WI38 (cell line): ENCODE data around the gene GRK7.
"Not testable (repeated sequence)": the region's sequence is repeated elsewhere in the genome, so short reads cannot be mapped to it uniquely, and the experiment has no call there.

Source experiments
- H3K4me3 ChIP-seq: 2 replicates; pipeline ENCODE4 v1.5.1; 2011; ENCODE audit warnings: low read depth, mild to moderate bottlenecking, control low read depth, low read length
- CTCF ChIP-seq: IDR thresholded peaks from 2 replicates; pipeline ENCODE4 v1.5.1; 2012; ENCODE audit warnings: low read depth, mild to moderate bottlenecking, control low read depth, low read length

The GRK7 gene

GRCh38 chr3:141795741-141796080 is 32.5 kb downstream of the GRK7 start:
- no peak for TF ChIP-seq CTCF
- no peak overlapping the region for H3K4me3 ChIP-seq

DNA sequence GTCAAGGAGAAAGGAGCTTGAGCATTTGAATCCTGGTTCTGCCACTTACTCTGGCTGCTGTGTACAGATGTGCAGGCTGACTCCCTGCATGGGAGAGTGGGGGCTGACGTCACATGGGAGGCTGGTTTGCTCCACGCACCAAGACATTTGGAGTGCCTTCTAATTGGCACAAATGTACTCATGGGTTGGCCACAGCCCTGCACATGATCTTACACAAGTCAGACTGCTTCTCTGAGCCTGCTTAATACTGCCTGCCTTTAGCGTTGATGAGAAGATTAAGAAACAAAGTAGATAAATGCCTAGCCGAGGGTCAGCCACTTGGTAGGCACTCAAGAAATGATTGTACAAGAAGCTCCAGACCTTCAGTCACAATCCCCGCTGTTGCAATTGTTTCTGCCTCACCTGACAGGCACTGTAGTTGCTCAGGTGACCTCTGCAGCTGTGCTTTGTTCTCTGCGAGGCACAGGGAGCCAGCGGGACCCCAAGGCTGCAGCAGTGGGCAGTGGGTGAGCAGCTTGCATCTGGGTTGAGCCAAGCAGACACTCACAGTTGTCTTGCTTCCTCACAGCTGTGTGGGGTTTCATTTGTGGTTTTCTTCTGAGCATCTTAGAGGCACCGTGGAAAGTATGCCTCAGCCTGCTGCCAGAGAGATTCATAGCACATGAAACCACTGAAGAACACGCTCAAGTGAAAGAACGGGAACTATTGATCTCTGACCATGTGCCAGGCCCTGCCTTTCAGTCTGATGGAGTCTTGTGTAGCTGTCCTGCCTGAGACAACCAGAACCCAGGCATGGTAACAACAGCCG is 33.1 kb downstream of the GRK7 start:
- no peak for TF ChIP-seq CTCF
- H3K4me3 ChIP-seq: no peak overlapping the region

GRCh38 chr3:141796889-141797781 is 33.9 kb downstream of the GRK7 start:
- no peak overlapping the region for H3K4me3 ChIP-seq
- TF ChIP-seq CTCF: no peak

- no peak for TF ChIP-seq CTCF
- H3K4me3 ChIP-seq: no peak overlapping the region
These were observed 34.7 kb downstream of the GRK7 start for GRCh38 chr3:141797819-141798447.

DNA sequence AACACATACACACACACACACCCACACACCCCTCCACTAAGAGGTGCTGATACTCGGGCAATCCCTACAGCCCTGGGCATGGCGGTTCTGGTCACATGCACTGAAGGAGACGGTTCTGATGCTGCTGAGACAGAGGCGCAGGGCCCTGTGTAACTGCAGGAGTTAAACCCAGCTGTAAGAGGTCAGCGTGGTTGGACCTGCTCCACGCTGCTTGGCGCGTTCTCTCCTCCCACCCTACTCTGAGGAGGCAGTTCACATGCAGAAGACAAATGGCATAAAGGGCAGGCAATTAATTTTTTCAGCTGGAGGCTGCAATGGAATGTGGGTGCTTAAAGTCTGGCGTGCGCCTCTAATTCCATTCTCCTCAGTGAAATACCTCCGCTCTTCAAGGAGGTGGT is 35.2 kb downstream of the GRK7 start:
- TF ChIP-seq CTCF: no peak
- H3K4me3 ChIP-seq: no peak overlapping the region

GRCh38 chr3:141802316-141803077 is 39.3 kb downstream of the GRK7 start:
- no peak overlapping the region for H3K4me3 ChIP-seq
- no peak for TF ChIP-seq CTCF

- not testable (repeated sequence) for H3K4me3 ChIP-seq
These were observed 40.3 kb downstream of the GRK7 start for GRCh38 chr3:141803538-141803937.
